Transverse colon (tissue), 4 donors: Measurements from ENCODE around the gene TMEM117. TPM values are rescaled to one million over a fixed set of nuclear protein-coding genes. Genes with fewer than 3 reads are reported as not detected.

Experiments used
- DNase-seq: peaks from one replicate; pipeline ENCODE4 v3.0.0-alpha.2; 2019
- H3K27ac ChIP-seq, 4 donors: fragments of 200-600 bp; sonication (generic); 2 replicates each; pipeline ENCODE4 v1.5.1; 2016 to 2018; ENCODE audit warnings: inconsistent platforms in 4 of 4
- H3K27me3 ChIP-seq: fragments of 200-600 bp; sonication (generic); 2 replicates; pipeline ENCODE4 v1.5.1; 2017; ENCODE audit warnings: inconsistent platforms
- H3K36me3 ChIP-seq, 4 donors: fragments of 200-600 bp; sonication (generic); 2 replicates each; pipeline ENCODE4 v1.5.1; 2017 to 2019; ENCODE audit warnings: inconsistent platforms in 4 of 4
- H3K4me1 ChIP-seq, 4 donors: fragments of 200-600 bp; sonication (generic); 2 replicates each; pipeline ENCODE4 v1.5.1; 2017 to 2020; ENCODE audit warnings: inconsistent platforms in 4 of 4
- H3K4me3 ChIP-seq, 4 donors: fragments of 200-600 bp; sonication (generic); 1 replicate in 1 of 4; 2 replicates in 3 of 4; pipeline versions ENCODE4 v1.5.1 to v1.6.1; 2017 to 2019; ENCODE audit warnings: inconsistent platforms in 4 of 4
- H3K9me3 ChIP-seq, 2 donors: fragments of 200-600 bp; sonication (generic); 2 replicates each; pipeline ENCODE4 v1.5.1; 2017 to 2019; ENCODE audit warnings: inconsistent platforms in 2 of 2
- EP300 ChIP-seq: sonication (generic); formaldehyde crosslinking; IDR thresholded peaks from one replicate; pipeline ENCODE4 v1.6.1; 2017; ENCODE audit warnings: antibody characterized with exemption, low read depth
- POLR2A ChIP-seq: fragments of 450-650 bp; IDR thresholded peaks from one replicate; pipeline ENCODE4 v1.6.1; 2016; ENCODE audit warnings: antibody characterized with exemption, mild to moderate bottlenecking, moderate library complexity
- POLR2AphosphoS5 ChIP-seq, 3 donors: sonication (generic); formaldehyde crosslinking; IDR thresholded peaks; one replicate each; pipeline ENCODE4 v1.6.1; 2016; ENCODE audit warnings: antibody characterized with exemption in 3 of 3
- WGBS, 2 donors: methylation state at CpG; one replicate each; pipeline ENCODE4 v1.1.5; 2018; ENCODE audit warnings: low coverage in 1 of 2; 5-methylcytosine and 5-hydroxymethylcytosine counted together
- in situ Hi-C, 4 donors: fragments of 200-750 bp; cut with MboI; loops; one replicate each; pipeline versions ENCODE4 v1.15.0 to v1.15.1; 2017; ENCODE audit warnings: low sequenced_read_pairs in 3 of 4, low pct_ligation_motif_present in 1 of 4, low pct_unique_long_range_greater_than_20kb in 1 of 4
- intact Hi-C: fragments of 100-400 bp; cut with DNase I; formaldehyde crosslinking; loops from one replicate; pipeline ENCODE4 v1.15.1; 2023; ENCODE audit warnings: low total_unique reads
- total RNA-seq, 4 donors: library from RNA; depleted of rRNA; stranded (reverse); fragments of >200 nt; gene quantifications; one replicate each; pipeline ENCODE4 v1.1.0, GENCODE V29; 2016
- TF ChIP-seq, protein P1 (sequence below), 5 experiments: fragments of 200-600 bp in 3 of 5; fragments of 450-650 bp in 2 of 5; sonication (generic) in 3 of 5; IDR thresholded peaks; 1 replicate in 2 of 5; 2 replicates in 3 of 5; pipeline ENCODE4 v1.5.1; 2016 to 2017; ENCODE audit warnings: antibody characterized with exemption in 5 of 5, inconsistent platforms in 3 of 5, mild to moderate bottlenecking in 2 of 5, moderate library complexity in 1 of 5

Gene TMEM117
- total RNA-seq, 4 donors from 2014 or later = 0.40 to 92.8 (median 25.6) TPM

DNA sequence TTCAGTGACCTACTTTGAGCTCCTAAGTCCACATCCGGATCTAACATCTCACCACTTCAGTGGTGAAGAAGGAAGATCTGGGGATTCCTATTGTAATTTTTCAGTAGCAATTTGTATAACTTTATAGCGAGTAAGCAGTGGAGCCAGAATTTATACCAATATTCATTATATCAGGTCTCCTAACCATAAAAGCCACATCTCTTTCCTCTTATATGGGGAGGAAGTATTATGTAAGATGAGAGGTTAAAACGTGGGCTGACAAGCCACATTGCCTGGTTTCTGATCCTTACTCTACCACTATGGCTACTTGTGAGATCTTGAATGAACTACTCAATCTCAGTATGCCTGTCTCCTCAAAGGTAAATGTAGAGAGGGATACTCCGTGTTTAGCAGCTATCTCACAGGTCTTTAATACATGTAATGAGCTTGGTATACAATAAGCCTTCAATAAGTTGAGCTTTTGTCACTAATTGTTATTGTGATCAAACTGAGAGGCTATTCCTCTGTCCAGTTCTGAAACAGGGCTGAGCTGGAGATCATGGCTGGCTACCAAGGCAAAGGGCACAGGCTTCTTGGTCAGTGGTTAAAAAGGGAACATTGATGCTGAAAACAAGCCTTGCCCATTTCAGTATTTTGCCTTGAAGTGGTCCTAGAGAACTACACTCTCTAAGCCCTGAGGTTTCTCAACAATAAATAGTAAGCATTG lies 3.3 kb upstream of the TMEM117 start:
- TF ChIP-seq POLR2AphosphoS5 (IDR thresholded peaks at IDR 0.05) (no peak), EP300 (no peak), POLR2A (no peak)
- TF ChIP-seq, protein P1, sequence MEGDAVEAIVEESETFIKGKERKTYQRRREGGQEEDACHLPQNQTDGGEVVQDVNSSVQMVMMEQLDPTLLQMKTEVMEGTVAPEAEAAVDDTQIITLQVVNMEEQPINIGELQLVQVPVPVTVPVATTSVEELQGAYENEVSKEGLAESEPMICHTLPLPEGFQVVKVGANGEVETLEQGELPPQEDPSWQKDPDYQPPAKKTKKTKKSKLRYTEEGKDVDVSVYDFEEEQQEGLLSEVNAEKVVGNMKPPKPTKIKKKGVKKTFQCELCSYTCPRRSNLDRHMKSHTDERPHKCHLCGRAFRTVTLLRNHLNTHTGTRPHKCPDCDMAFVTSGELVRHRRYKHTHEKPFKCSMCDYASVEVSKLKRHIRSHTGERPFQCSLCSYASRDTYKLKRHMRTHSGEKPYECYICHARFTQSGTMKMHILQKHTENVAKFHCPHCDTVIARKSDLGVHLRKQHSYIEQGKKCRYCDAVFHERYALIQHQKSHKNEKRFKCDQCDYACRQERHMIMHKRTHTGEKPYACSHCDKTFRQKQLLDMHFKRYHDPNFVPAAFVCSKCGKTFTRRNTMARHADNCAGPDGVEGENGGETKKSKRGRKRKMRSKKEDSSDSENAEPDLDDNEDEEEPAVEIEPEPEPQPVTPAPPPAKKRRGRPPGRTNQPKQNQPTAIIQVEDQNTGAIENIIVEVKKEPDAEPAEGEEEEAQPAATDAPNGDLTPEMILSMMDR (IDR thresholded peaks at IDR 0.05) = no peak
- Histone ChIP-seq H3K9me3 (no peaks in the 10 kb centered on the region), H3K4me1 (peaks cover 4 to 16% (median 6%) of the 10 kb centered on the region in 4 donors), H3K36me3 (no peaks in the 10 kb centered on the region), H3K27me3 (no peaks in the 10 kb centered on the region), H3K4me3 (no peak overlapping the region), H3K27ac (no peak overlapping the region)
- 59 to 70% methylated on average over 2 to 4 of the region's 4 CpGs for WGBS, 2 donors
- in situ Hi-C loops (no loop called here), intact Hi-C loops (no loop called here)
- no peak for DNase-seq

DNA sequence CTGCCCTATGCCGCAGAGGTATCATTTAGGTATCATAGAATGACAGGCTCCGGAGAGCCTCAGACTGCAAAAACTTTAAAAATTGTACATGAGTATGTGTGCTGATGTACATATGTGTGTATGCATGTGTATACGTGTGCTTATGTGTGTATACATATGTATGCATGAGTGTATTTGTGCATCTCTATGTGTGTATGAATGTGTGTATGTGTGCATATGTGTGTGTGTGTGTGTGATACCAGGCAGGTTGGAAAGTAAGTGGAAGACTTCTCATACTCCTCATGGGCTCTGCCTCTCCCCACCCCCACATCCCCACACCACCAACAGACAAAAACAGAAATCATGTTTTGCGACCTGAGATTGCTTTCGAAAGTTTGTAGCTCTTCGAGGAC lies 621 bp upstream of the TMEM117 start:
- Histone ChIP-seq H3K36me3 (no peaks in the 10 kb centered on the region), H3K27me3 (no peaks in the 10 kb centered on the region), H3K4me3 (peak overlapping the region; percentile 45 to 86 (median 74)), H3K4me1 (peaks cover 4 to 17% (median 6%) of the 10 kb centered on the region in 4 donors), H3K9me3 (no peaks in the 10 kb centered on the region), H3K27ac (peak overlapping the region; percentile 95 to 97 (median 96))
- TF ChIP-seq, protein P1 (IDR thresholded peaks at IDR 0.05) = no peak
- in situ Hi-C loops (no loop called here), intact Hi-C loops (no loop called here)
- DNase-seq = no peak
- 39 to 81% methylated on average over 3 to 6 of the region's 6 CpGs for WGBS, 2 donors

DNA sequence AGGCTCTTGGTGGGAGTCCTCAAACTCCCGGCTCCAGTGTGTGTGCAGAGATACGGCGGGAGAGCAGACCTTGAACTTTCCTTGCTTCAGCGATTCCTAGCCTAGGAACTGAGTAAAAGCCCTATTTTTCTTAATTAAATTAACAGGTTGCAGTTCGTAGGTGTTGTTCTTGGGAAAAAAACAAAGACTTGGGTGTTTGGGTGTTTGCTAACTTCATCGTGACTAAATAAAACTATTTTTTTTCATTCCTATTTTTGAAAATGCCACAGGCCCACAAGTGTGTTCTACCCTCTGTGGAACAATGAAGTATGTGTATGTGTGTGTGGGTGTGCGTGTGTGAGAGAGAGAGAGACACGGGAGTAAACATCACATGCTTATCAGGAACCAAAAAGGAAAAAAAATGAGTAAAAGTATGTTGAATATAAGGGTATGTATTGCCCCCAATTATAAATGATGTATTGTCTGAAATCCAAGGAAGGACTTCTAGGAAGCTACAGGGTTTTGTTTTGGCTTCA lies 651 bp downstream of the TMEM117 start:
- no peak for DNase-seq
- H3K27me3 ChIP-seq = no peaks in the 10 kb centered on the region
- in situ Hi-C loops = no loop called here
- no peaks in the 10 kb centered on the region for H3K36me3 ChIP-seq
- peak overlapping the region; percentile 45 to 86 (median 74) for H3K4me3 ChIP-seq
- TF ChIP-seq POLR2A (peak; percentile 46), POLR2AphosphoS5 (IDR thresholded peaks at IDR 0.05) (peak; percentile 12 to 47 (median 37)), EP300 (no peak)
- intact Hi-C loops = no loop called here
- H3K27ac ChIP-seq = peak overlapping the region; percentile 95 to 97 (median 96)
- no peaks in the 10 kb centered on the region for H3K9me3 ChIP-seq
- peaks cover 4 to 17% (median 6%) of the 10 kb centered on the region in 4 donors for H3K4me1 ChIP-seq
- WGBS, 2 donors = 3 to 6% methylated on average over 5 to 8 of the region's 8 CpGs

DNA sequence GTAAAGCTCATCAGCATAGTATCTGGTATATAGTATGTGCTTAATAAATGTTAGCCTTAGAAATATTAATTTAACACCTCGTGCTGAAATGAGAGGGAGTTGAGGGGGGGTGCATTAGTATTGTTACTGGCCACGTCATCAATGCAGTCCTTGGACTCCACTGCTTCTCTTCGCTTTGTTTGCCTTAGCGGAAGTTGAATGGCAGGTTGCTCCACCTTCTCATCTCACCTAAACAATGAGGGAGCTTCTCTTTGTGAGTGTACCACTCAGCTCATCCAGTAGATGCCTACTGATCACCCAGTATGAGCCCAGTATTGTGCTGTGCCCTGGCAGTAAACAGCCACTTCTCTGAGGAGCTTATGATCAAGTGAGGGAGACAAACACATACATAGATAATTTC lies 4.5 kb downstream of the TMEM117 start:
- no peaks in the 10 kb centered on the region for H3K9me3 ChIP-seq
- intact Hi-C loops (no loop called here), in situ Hi-C loops (no loop called here)
- no peak overlapping the region for H3K4me3 ChIP-seq
- DNase-seq = no peak
- peaks cover under 1 to 12% (median 5%) of the 10 kb centered on the region in 4 donors for H3K4me1 ChIP-seq
- no peaks in the 10 kb centered on the region for H3K27me3 ChIP-seq
- WGBS, 2 donors = 92 to 97% methylated on average over 4 of the region's 4 CpGs
- H3K36me3 ChIP-seq = no peaks in the 10 kb centered on the region
- H3K27ac ChIP-seq = no peak overlapping the region
- TF ChIP-seq POLR2A (no peak), POLR2AphosphoS5 (IDR thresholded peaks at IDR 0.05) (no peak)

DNA sequence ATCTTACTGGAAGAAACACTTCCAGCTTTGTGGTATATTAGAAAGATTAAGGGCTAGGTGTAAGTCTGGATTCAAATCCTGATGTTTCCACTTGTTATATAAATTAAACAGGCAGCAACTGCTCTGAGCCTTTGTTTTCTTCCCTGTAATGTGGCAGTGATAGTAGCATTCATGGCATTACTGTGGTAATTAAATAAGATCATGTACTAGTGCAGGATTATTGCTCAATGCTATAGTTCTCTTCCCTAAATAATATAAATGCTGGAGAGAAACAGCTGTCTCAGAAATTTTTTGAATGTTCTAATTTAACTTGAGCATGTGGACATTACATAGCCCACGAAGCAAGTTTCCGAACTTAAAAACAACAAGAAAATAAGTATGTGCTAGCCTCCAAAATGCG lies 5.4 kb downstream of the TMEM117 start:
- no peak for TF ChIP-seq EP300
- TF ChIP-seq, protein P1 (IDR thresholded peaks at IDR 0.05) = no peak
- TF ChIP-seq POLR2A = no peak
- TF ChIP-seq POLR2AphosphoS5 (IDR thresholded peaks at IDR 0.05) = no peak
- intact Hi-C loops (no loop called here), in situ Hi-C loops (no loop called here)
- no peaks in the 10 kb centered on the region for H3K36me3 ChIP-seq
- 79 to 100% methylated on average over 3 of the region's 3 CpGs for WGBS, 2 donors
- no peak for DNase-seq
- no peak overlapping the region for H3K27ac ChIP-seq
- peaks cover 0 to 12% (median 4%) of the 10 kb centered on the region in 4 donors for H3K4me1 ChIP-seq
- no peak overlapping the region for H3K4me3 ChIP-seq
- no peaks in the 10 kb centered on the region for H3K27me3 ChIP-seq
- no peaks in the 10 kb centered on the region for H3K9me3 ChIP-seq
